Esophagus squamous epithelium (tissue), 5 donors: ENCODE data around the gene AEBP1. TPM values are rescaled to one million over a fixed set of nuclear protein-coding genes. Genes with fewer than 3 reads are reported as not detected.

ENCODE experiments used
- DNase-seq: peaks from one replicate; lab custom pipeline; 2025; lab: John Stamatoyannopoulos, UW
- H3K27ac ChIP-seq, 4 donors: fragments of 200-600 bp; sonication (generic); one replicate each; pipeline ENCODE4 v1.5.1; 2016 to 2019; ENCODE audit warnings: mild to moderate bottlenecking in 1 of 4
- H3K27me3 ChIP-seq, 4 donors: fragments of 200-600 bp; sonication (generic); 1 replicate in 3 of 4; 2 replicates in 1 of 4; pipeline versions ENCODE4 v1.5.1 to v1.6.0; 2017 to 2021; ENCODE audit warnings: antibody characterized with exemption in 1 of 4
- H3K36me3 ChIP-seq, 3 donors: fragments of 200-600 bp; sonication (generic); one replicate each; pipeline ENCODE4 v1.5.1; 2016 to 2019
- H3K4me1 ChIP-seq, 3 donors: fragments of 200-600 bp; sonication (generic); one replicate each; pipeline ENCODE4 v1.5.1; 2017 to 2019
- H3K4me3 ChIP-seq, 4 donors: fragments of 200-600 bp; sonication (generic); 1 replicate in 3 of 4; 2 replicates in 1 of 4; pipeline ENCODE4 v1.5.1; 2016 to 2019; ENCODE audit warnings: mild to moderate bottlenecking in 2 of 4, moderate library complexity in 1 of 4
- H3K9me3 ChIP-seq, 3 donors: fragments of 200-600 bp; sonication (generic); one replicate each; pipeline ENCODE4 v1.5.1; 2016 to 2019
- POLR2A ChIP-seq, 4 donors: fragments of 450-650 bp; IDR thresholded peaks; one replicate each; pipeline ENCODE4 v1.6.1; 2017; ENCODE audit warnings: antibody characterized with exemption in 4 of 4, mild to moderate bottlenecking in 4 of 4, moderate library complexity in 3 of 4
- WGBS, 2 donors: methylation state at CpG; one replicate each; pipeline ENCODE4 v1.1.5; 2018; 5-methylcytosine and 5-hydroxymethylcytosine counted together
- intact Hi-C: fragments of 100-400 bp; cut with DNase I; formaldehyde crosslinking; loops from one replicate; pipeline ENCODE4 v1.15.0; 2022
- total RNA-seq, 4 donors: library from RNA; depleted of rRNA; stranded (reverse); fragments of >200 nt; gene quantifications; one replicate each; pipeline ENCODE4 v1.1.0, GENCODE V29; 2016
- TF ChIP-seq, protein P1 (sequence below), 6 experiments: fragments of 450-650 bp in 4 of 6; fragments of 200-600 bp in 2 of 6; sonication (generic) in 2 of 6; IDR thresholded peaks; one replicate each; pipeline ENCODE4 v1.5.1; 2016 to 2019; ENCODE audit warnings: antibody characterized with exemption in 6 of 6, mild to moderate bottlenecking in 4 of 6, moderate library complexity in 4 of 6
- donor health status: DM: yes; HTN: yes; CAD: no.

Gene AEBP1
- total RNA-seq, 4 donors from 2014 or later: 4.6 to 83.9 (median 25.2) TPM

DNA sequence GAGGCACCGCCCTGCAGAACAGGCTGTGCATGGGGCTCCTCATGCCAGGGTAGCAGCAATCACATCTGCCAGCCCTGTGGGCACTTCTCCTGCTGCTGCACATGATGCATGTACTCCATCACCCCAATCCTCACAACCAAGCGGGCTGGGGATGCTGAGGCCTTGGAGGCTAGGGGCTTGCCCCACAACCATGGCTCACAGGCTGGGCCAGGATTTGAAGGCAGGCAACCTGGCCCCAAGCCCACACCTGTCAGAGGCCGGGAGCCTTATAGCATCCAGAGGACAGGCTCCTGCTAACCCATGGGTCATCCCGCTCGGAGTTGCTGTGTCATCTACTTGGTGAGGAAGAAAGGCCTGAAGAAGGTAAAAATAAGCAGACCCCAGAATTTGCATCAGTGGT, 24.0 kb upstream of the AEBP1 start:
- H3K36me3 ChIP-seq: peaks cover 33 to 57% (median 47%) of the 10 kb centered on the region in 3 donors
- DNase-seq: no peak
- H3K4me1 ChIP-seq: peaks cover 6 to 84% (median 23%) of the 10 kb centered on the region in 3 donors
- H3K27ac ChIP-seq: peak overlapping the region in 1 of 4 donors; percentile 61
- TF ChIP-seq, protein P1, sequence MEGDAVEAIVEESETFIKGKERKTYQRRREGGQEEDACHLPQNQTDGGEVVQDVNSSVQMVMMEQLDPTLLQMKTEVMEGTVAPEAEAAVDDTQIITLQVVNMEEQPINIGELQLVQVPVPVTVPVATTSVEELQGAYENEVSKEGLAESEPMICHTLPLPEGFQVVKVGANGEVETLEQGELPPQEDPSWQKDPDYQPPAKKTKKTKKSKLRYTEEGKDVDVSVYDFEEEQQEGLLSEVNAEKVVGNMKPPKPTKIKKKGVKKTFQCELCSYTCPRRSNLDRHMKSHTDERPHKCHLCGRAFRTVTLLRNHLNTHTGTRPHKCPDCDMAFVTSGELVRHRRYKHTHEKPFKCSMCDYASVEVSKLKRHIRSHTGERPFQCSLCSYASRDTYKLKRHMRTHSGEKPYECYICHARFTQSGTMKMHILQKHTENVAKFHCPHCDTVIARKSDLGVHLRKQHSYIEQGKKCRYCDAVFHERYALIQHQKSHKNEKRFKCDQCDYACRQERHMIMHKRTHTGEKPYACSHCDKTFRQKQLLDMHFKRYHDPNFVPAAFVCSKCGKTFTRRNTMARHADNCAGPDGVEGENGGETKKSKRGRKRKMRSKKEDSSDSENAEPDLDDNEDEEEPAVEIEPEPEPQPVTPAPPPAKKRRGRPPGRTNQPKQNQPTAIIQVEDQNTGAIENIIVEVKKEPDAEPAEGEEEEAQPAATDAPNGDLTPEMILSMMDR (IDR thresholded peaks at IDR 0.05): no peak
- TF ChIP-seq POLR2A (IDR thresholded peaks at IDR 0.05): no peak
- H3K9me3 ChIP-seq: no peaks in the 10 kb centered on the region
- H3K27me3 ChIP-seq: no peaks in the 10 kb centered on the region
- no peak overlapping the region for H3K4me3 ChIP-seq
- WGBS, 2 donors: 84 to 100% methylated on average over 4 of the region's 5 CpGs
- intact Hi-C loops: no loop called here

GRCh38 chr7:44080686-44081265, 23.4 kb upstream of the AEBP1 start:
- no peaks in the 10 kb centered on the region for H3K9me3 ChIP-seq
- intact Hi-C loops: no loop called here
- WGBS, 2 donors: 38 to 81% methylated on average over 2 to 7 of the region's 11 CpGs
- no peak for TF ChIP-seq POLR2A (IDR thresholded peaks at IDR 0.05)
- TF ChIP-seq, protein P1 (IDR thresholded peaks at IDR 0.05): no peak
- no peak for DNase-seq
- peak overlapping the region; percentile 61 to 92 (median 90) for H3K27ac ChIP-seq
- peaks cover 33 to 51% (median 46%) of the 10 kb centered on the region in 3 donors for H3K36me3 ChIP-seq
- peak overlapping the region in 1 of 4 donors; percentile 99 for H3K4me3 ChIP-seq
- H3K4me1 ChIP-seq: peaks cover 6 to 77% (median 23%) of the 10 kb centered on the region in 3 donors
- no peaks in the 10 kb centered on the region for H3K27me3 ChIP-seq

GRCh38 chr7:44081266-44081748, 22.8 kb upstream of the AEBP1 start:
- TF ChIP-seq POLR2A (IDR thresholded peaks at IDR 0.05): no peak
- TF ChIP-seq, protein P1 (IDR thresholded peaks at IDR 0.05): no peak
- Histone ChIP-seq H3K4me3 (peak overlapping the region; percentile 64 to 99 (median 70)), H3K27ac (peak overlapping the region; percentile 61 to 92 (median 90)), H3K27me3 (no peaks in the 10 kb centered on the region), H3K4me1 (peaks cover 1 to 72% (median 23%) of the 10 kb centered on the region in 3 donors), H3K9me3 (no peaks in the 10 kb centered on the region), H3K36me3 (peaks cover 29 to 45% (median 43%) of the 10 kb centered on the region in 3 donors)
- intact Hi-C loops: no loop called here
- 42% methylated on average over 9 of the region's 9 CpGs for WGBS, 2 donors
- DNase-seq: no peak

- TF ChIP-seq POLR2A (IDR thresholded peaks at IDR 0.05): peak in 2 of 4 donors; percentile 42 to 53
- TF ChIP-seq, protein P1 (IDR thresholded peaks at IDR 0.05): peak in 1 of 6 experiments; percentile 3
- Histone ChIP-seq H3K4me1 (peaks cover 0 to 68% (median 24%) of the 10 kb centered on the region in 3 donors), H3K27ac (peak overlapping the region; percentile 88 to 96 (median 92)), H3K27me3 (no peaks in the 10 kb centered on the region), H3K36me3 (peaks cover 21 to 32% (median 30%) of the 10 kb centered on the region in 3 donors), H3K4me3 (peak overlapping the region; percentile 64 to 99 (median 70)), H3K9me3 (no peaks in the 10 kb centered on the region)
- 1 to 2% methylated on average over 14 to 17 of the region's 54 CpGs for WGBS, 2 donors
- DNase-seq: peak; percentile 98
- intact Hi-C loops: no loop called here
These were observed 21.5 kb upstream of the AEBP1 start for GRCh38 chr7:44082541-44083207.

DNA sequence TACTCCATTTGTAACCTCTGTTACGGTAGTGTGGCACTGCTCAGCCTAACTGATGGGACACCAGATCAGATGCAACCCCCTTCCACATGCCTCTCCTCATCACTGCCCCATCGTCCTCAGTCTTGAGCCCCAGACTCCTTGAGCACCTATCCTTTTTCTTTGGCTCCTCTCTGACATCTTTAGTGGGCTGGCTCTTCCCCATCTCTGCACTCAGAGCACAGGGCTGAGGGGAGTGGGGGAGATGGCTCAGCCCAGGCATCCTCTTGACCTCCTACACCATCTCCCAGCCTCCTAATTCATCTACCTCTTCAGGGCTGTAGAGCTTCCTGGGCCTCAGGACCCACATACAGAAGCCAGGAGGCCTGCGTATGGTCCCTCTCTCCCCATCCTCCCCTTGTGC, 20.3 kb upstream of the AEBP1 start:
- no peak for TF ChIP-seq POLR2A (IDR thresholded peaks at IDR 0.05)
- TF ChIP-seq, protein P1 (IDR thresholded peaks at IDR 0.05): no peak
- Histone ChIP-seq H3K9me3 (no peaks in the 10 kb centered on the region), H3K27ac (peak overlapping the region in 3 of 4 donors; percentile 90 to 96 (median 91)), H3K36me3 (peaks cover 10 to 20% (median 19%) of the 10 kb centered on the region in 3 donors), H3K27me3 (no peaks in the 10 kb centered on the region), H3K4me3 (no peak overlapping the region), H3K4me1 (peaks cover 0 to 70% (median 35%) of the 10 kb centered on the region in 3 donors)
- 89 to 100% methylated on average over 3 of the region's 3 CpGs for WGBS, 2 donors
- intact Hi-C loops: no loop called here
- DNase-seq: no peak
